IMR-90 (cell line): ENCODE measurements around the gene OVOL3. TPM values are rescaled to one million over a fixed set of nuclear protein-coding genes. Genes with fewer than 3 reads are reported as not detected.

Experiments
- ATAC-seq: fragments of 200-7000 bp; cut with Tn5 transposase; 2 replicates; pipeline ENCODE4 v1.9.1; 2020; ENCODE audit warnings: low read depth, mild to moderate bottlenecking, moderate library complexity
- BruUV-seq: library from RNA; stranded (reverse); fragments of 400-500 nt; replicated peaks from 2 replicates; lab custom pipeline; 2021; lab: Mats Ljungman, UMichigan
- CTCF ChIA-PET: fragments of 300-600 bp; formaldehyde crosslinking; extraction: SDS; loops from one replicate; lab custom pipeline; 2021; ENCODE audit warnings: antibody characterized with exemption; lab: Yijun Ruan, JAX
- POLR2A ChIA-PET: fragments of 300-600 bp; sonication (Branson Sonifier 250); formaldehyde crosslinking; loops from one replicate; lab custom pipeline; 2022; ENCODE audit warnings: antibody characterized with exemption; ENCODE audit not compliant: unreplicated experiment; lab: Charles Lee
- DNase-seq: peaks from one replicate; pipeline ENCODE4 v3.0.0; 2013
- H2AFZ ChIP-seq: replicated peaks from 2 replicates; pipeline ENCODE3; 2013; ENCODE audit warnings: low read length, mild to moderate bottlenecking; ENCODE audit not compliant: poor library complexity
- H2AK5ac ChIP-seq: 2 replicates; pipeline ENCODE4 v1.6.1; 2013; ENCODE audit warnings: low read depth, low read length, inconsistent platforms
- H2AK9ac ChIP-seq: replicated peaks from 2 replicates; pipeline ENCODE3; 2013; ENCODE audit warnings: mild to moderate bottlenecking, low read depth, low read length, moderate library complexity; ENCODE audit not compliant: poor library complexity
- H2BK120ac ChIP-seq: 2 replicates; pipeline ENCODE4 v1.6.1; 2013; ENCODE audit warnings: low read depth, low read length, inconsistent platforms
- H2BK15ac ChIP-seq: 3 replicates; pipeline ENCODE4 v1.6.1; 2013; ENCODE audit warnings: low read depth, low read length, inconsistent platforms
- H2BK20ac ChIP-seq: 2 replicates; pipeline ENCODE4 v1.6.1; 2013; ENCODE audit warnings: low read depth, mild to moderate bottlenecking, inconsistent platforms, low read length, moderate library complexity
- H2BK5ac ChIP-seq: 2 replicates; pipeline ENCODE4 v1.6.1; 2013; ENCODE audit warnings: mild to moderate bottlenecking, low read depth, low read length, inconsistent platforms; ENCODE audit not compliant: poor library complexity, severe bottlenecking
- H3K14ac ChIP-seq: replicated peaks from 2 replicates; pipeline ENCODE4 v1.6.1; 2013; ENCODE audit warnings: low read depth, low read length, inconsistent platforms
- H3K18ac ChIP-seq: 2 replicates; pipeline ENCODE4 v1.6.1; 2013; ENCODE audit warnings: low read depth, low read length, control low read depth
- H3K23ac ChIP-seq: 2 replicates; pipeline ENCODE4 v1.6.1; 2013; ENCODE audit warnings: low read depth, low read length, inconsistent platforms
- H3K27ac ChIP-seq: 2 replicates; pipeline ENCODE4 v1.5.1; 2013; ENCODE audit warnings: mild to moderate bottlenecking, control low read depth, low read length; ENCODE audit not compliant: insufficient read depth
- H3K27me3 ChIP-seq: 2 replicates; pipeline ENCODE4 v1.6.1; 2013; ENCODE audit warnings: low read length; ENCODE audit not compliant: control insufficient read depth, insufficient read depth
- H3K36me3 ChIP-seq: 2 replicates; pipeline ENCODE4 v1.6.1; 2013; ENCODE audit warnings: low read length, mixed read lengths; ENCODE audit not compliant: control insufficient read depth, insufficient read depth
- H3K4ac ChIP-seq: 2 replicates; pipeline ENCODE4 v1.6.1; 2013; ENCODE audit warnings: low read depth, low read length, inconsistent platforms
- H3K4me1 ChIP-seq: 2 replicates; pipeline ENCODE4 v1.6.1; 2013; ENCODE audit warnings: low read length, mixed read lengths; ENCODE audit not compliant: control insufficient read depth, insufficient read depth
- H3K4me2 ChIP-seq: 2 replicates; pipeline ENCODE4 v1.6.1; 2013; ENCODE audit warnings: low read depth, mild to moderate bottlenecking, control low read depth, low read length, moderate library complexity
- H3K4me3 ChIP-seq: 2 replicates; pipeline ENCODE4 v1.5.1; 2013; ENCODE audit warnings: low read depth, mild to moderate bottlenecking, control low read depth, low read length, moderate library complexity; ENCODE audit not compliant: insufficient read depth
- H3K56ac ChIP-seq: 2 replicates; pipeline ENCODE4 v1.6.1; 2013; ENCODE audit warnings: low read length, inconsistent platforms; ENCODE audit not compliant: insufficient read depth; ENCODE audit errors: extremely low read depth
- H3K79me1 ChIP-seq, 2 experiments: 2 replicates each; pipeline ENCODE4 v1.6.1; 2013; ENCODE audit warnings: low read length in 2 of 2, inconsistent platforms in 1 of 2, low read depth in 1 of 2
- H3K9ac ChIP-seq: 2 replicates; pipeline ENCODE4 v1.6.1; 2013; ENCODE audit warnings: low read depth, low read length, control low read depth
- H3K9me1 ChIP-seq: 2 replicates; pipeline ENCODE4 v1.6.1; 2013; ENCODE audit warnings: low read length, inconsistent platforms; ENCODE audit not compliant: insufficient read depth
- H3K9me3 ChIP-seq: 2 replicates; pipeline ENCODE4 v1.6.1; 2013; ENCODE audit warnings: low read length; ENCODE audit not compliant: control insufficient read depth, insufficient read depth
- H4K20me1 ChIP-seq: 2 replicates; pipeline ENCODE4 v1.6.1; 2013; ENCODE audit warnings: low read length, inconsistent platforms; ENCODE audit not compliant: insufficient read depth
- H4K5ac ChIP-seq: 2 replicates; pipeline ENCODE4 v1.6.1; 2013; ENCODE audit warnings: mild to moderate bottlenecking, low read depth, low read length, control low read depth
- H4K8ac ChIP-seq, 2 experiments: 2 replicates each; pipeline ENCODE4 v1.6.1; 2013; ENCODE audit warnings: low read depth in 2 of 2, low read length in 2 of 2, control low read depth in 1 of 2, inconsistent platforms in 1 of 2
- H4K91ac ChIP-seq: 2 replicates; pipeline ENCODE4 v1.6.1; 2013; ENCODE audit warnings: low read depth, low read length, inconsistent platforms; ENCODE audit not compliant: insufficient read depth
- BHLHE40 ChIP-seq: fragments of 150-350 bp; IDR thresholded peaks from 2 replicates; pipeline ENCODE4 v1.6.1; 2016; ENCODE audit warnings: mild to moderate bottlenecking, low read depth, low read length
- CEBPB ChIP-seq: IDR thresholded peaks from 2 replicates; pipeline ENCODE4 v1.6.1; 2012; ENCODE audit warnings: low read depth, low read length, improper control_type of control experiment
- CHD1 ChIP-seq: IDR thresholded peaks from 2 replicates; pipeline ENCODE4 v1.6.1; 2012; ENCODE audit warnings: low read depth, low read length, improper control_type of control experiment
- CTCF ChIP-seq: conservative IDR thresholded peaks from 2 replicates; pipeline ENCODE4 v1.5.1; 2012; ENCODE audit warnings: mild to moderate bottlenecking, low read depth, low read length, improper control_type of control experiment
- ELK1 ChIP-seq: fragments of 150-350 bp; IDR thresholded peaks from 2 replicates; pipeline ENCODE4 v1.6.1; 2016; ENCODE audit warnings: low read depth, mild to moderate bottlenecking, low read length, moderate library complexity, borderline replicate concordance
- FOS ChIP-seq: fragments of 150-350 bp; IDR thresholded peaks from 2 replicates; pipeline ENCODE4 v1.6.1; 2016; ENCODE audit warnings: low read depth, low read length
- MAFK ChIP-seq: IDR thresholded peaks from 2 replicates; pipeline ENCODE4 v1.6.1; 2012; ENCODE audit warnings: low read depth, low read length, improper control_type of control experiment
- MAZ ChIP-seq: IDR thresholded peaks from 2 replicates; pipeline ENCODE4 v1.6.1; 2012; ENCODE audit warnings: low read depth, mild to moderate bottlenecking, low read length, improper control_type of control experiment, moderate library complexity, borderline replicate concordance
- MXI1 ChIP-seq: IDR thresholded peaks from 2 replicates; pipeline ENCODE4 v1.6.1; 2012; ENCODE audit warnings: low read depth, mild to moderate bottlenecking, low read length, moderate library complexity, borderline replicate concordance
- NFE2L2 ChIP-seq: fragments of 150-350 bp; IDR thresholded peaks from 2 replicates; pipeline ENCODE4 v1.6.1; 2016; ENCODE audit warnings: low read depth, mild to moderate bottlenecking, low read length
- POLR2A ChIP-seq: IDR thresholded peaks from 2 replicates; pipeline ENCODE4 v1.6.1; 2012; ENCODE audit warnings: mild to moderate bottlenecking, low read depth, low read length
- RAD21 ChIP-seq: IDR thresholded peaks from 2 replicates; pipeline ENCODE4 v1.6.1; 2012; ENCODE audit warnings: low read length, improper control_type of control experiment
- RCOR1 ChIP-seq: IDR thresholded peaks from 2 replicates; pipeline ENCODE4 v1.6.1; 2012; ENCODE audit warnings: mild to moderate bottlenecking, low read length, improper control_type of control experiment; ENCODE audit not compliant: insufficient replicate concordance
- RFX5 ChIP-seq: IDR thresholded peaks from 2 replicates; pipeline ENCODE4 v1.8.0; 2012; ENCODE audit warnings: low read depth, mild to moderate bottlenecking, low read length, moderate library complexity
- SMC3 ChIP-seq: fragments of 150-350 bp; IDR thresholded peaks from 2 replicates; pipeline ENCODE4 v1.6.1; 2016; ENCODE audit warnings: low read depth, mild to moderate bottlenecking, antibody characterized with exemption, low read length, moderate library complexity
- USF2 ChIP-seq: fragments of 150-350 bp; IDR thresholded peaks from 2 replicates; pipeline ENCODE4 v1.6.1; 2017; ENCODE audit warnings: mild to moderate bottlenecking, antibody characterized with exemption, low read length, low read depth
- WGBS, 2 experiments: methylation state at CpG; one replicate each; pipeline versions ENCODE4 v1.1.5 to v1.1.7; 2013; ENCODE audit warnings: missing lambda C conversion rate in 2 of 2; ENCODE audit not compliant: insufficient read length in 1 of 2; ENCODE audit errors: extremely low coverage in 2 of 2; 5-methylcytosine and 5-hydroxymethylcytosine counted together
- dilution Hi-C: fragments of 300-500 bp; cut with HindIII; formaldehyde crosslinking; loops from one replicate; pipeline ENCODE4 v1.14.3; 2018; ENCODE audit warnings: low sequenced_read_pairs; ENCODE audit not compliant: unreplicated experiment
- in situ Hi-C: fragments of 300-500 bp; cut with MboI; formaldehyde crosslinking; loops from 3 replicates; pipeline ENCODE4 v1.14.3; 2019; ENCODE audit warnings: low sequenced_read_pairs, inconsistent platforms, mixed read lengths
- intact Hi-C: fragments of 100-400 bp; cut with micrococcal nuclease; formaldehyde crosslinking; loops from 2 replicates; pipeline ENCODE4 v1.10.0; 2022
- polyA plus RNA-seq, 3 experiments: library from polyadenylated mRNA; depleted of rRNA; stranded (reverse); fragments of >200 nt; gene quantifications; 2 replicates each; pipeline ENCODE4 v1.2.3, GENCODE V29; 2012; ENCODE audit warnings: low replicate concordance in 1 of 3
- total RNA-seq: library from RNA; depleted of rRNA; stranded (reverse); fragments of >200 nt; gene quantifications from 2 replicates; pipeline ENCODE4 v1.2.3, GENCODE V29; 2012

The OVOL3 gene
- total and polyA plus RNA-seq, 2 of the 4 experiments (the other 2 are of a cell fraction) = not detected

GRCh38 chr19:36142496-36142895 is 31.6 kb downstream of the OVOL3 start:
- in situ Hi-C loops (no loop called here), dilution Hi-C loops (no loop called here), intact Hi-C loops (no loop called here)
- no peak overlapping the region for H3K23ac ChIP-seq
- no peak overlapping the region for H4K91ac ChIP-seq
- peak overlapping the region; percentile 76 for H2AK9ac ChIP-seq
- peak overlapping the region; percentile 9 for H2AFZ ChIP-seq
- H3K4me1 ChIP-seq = peaks cover 4% of the 10 kb centered on the region; the same call in 1 of the 2 replicates
- 93% methylated on average over 7 of the region's 9 CpGs; no CpG with 5 or more reads in 1 of the 2 experiments for WGBS, 2 experiments
- H3K27ac ChIP-seq = no peak overlapping the region
- no peak overlapping the region for H2AK5ac ChIP-seq
- peaks cover 41 to 64% of the 10 kb centered on the region in 2 experiments for H3K79me1 ChIP-seq
- H3K14ac ChIP-seq = no peak overlapping the region
- ATAC-seq = no peak
- no peak overlapping the region for H3K4me3 ChIP-seq
- H2BK5ac ChIP-seq = no peak overlapping the region
- CTCF ChIA-PET = no interaction called here
- POLR2A ChIA-PET = no interaction called here
- H3K4ac ChIP-seq = no peak overlapping the region
- H2BK20ac ChIP-seq = no peak overlapping the region
- no TSS peak for BruUV-seq
- H4K5ac ChIP-seq = no peak overlapping the region
- no peaks in the 10 kb centered on the region for H3K27me3 ChIP-seq
- H3K36me3 ChIP-seq = peaks cover 44% of the 10 kb centered on the region
- H2BK120ac ChIP-seq = no peak overlapping the region
- no peak overlapping the region for H3K9ac ChIP-seq
- H3K9me1 ChIP-seq = peaks cover 13% of the 10 kb centered on the region
- no peak overlapping the region for H4K8ac ChIP-seq
- H2BK15ac ChIP-seq = no peak overlapping the region
- no peak overlapping the region for H3K18ac ChIP-seq
- no peak for TF ChIP-seq MAZ
- no peak for TF ChIP-seq RAD21
- no peak for TF ChIP-seq SMC3
- TF ChIP-seq RFX5 = no peak
- TF ChIP-seq NFE2L2 = no peak
- TF ChIP-seq POLR2A = no peak
- no peak for TF ChIP-seq CTCF
- no peak for TF ChIP-seq CHD1
- TF ChIP-seq FOS = no peak
- no peak for TF ChIP-seq CEBPB
- no peak for TF ChIP-seq RCOR1
- TF ChIP-seq MXI1 = no peak
- no peak for TF ChIP-seq USF2
- no peak for TF ChIP-seq ELK1
- no peak for TF ChIP-seq MAFK
- TF ChIP-seq BHLHE40 = no peak
- no peaks in the 10 kb centered on the region for H3K9me3 ChIP-seq
- peaks cover 36% of the 10 kb centered on the region for H4K20me1 ChIP-seq
- H3K56ac ChIP-seq = no peak overlapping the region
- no peak for DNase-seq
- H3K4me2 ChIP-seq = no peak overlapping the region
